ENCODE measurements around the gene DPY19L2.
"Not testable (repeated sequence)": the region's sequence is repeated elsewhere in the genome, so short reads cannot be mapped to it uniquely, and the experiment has no call there.

The DPY19L2 gene
- total RNA-seq = 6.2 to 22.4 reads per million in 2 donors

- peak; percentile 41 for DNase-seq
These were observed at the start of gene DPY19L2 for GRCh38 chr12:63668028-63668799. TSS of gene DPY19L2 (minus strand) at chr12:63668493. CDS start at chr12:63668393, 100 bp downstream.

DNA sequence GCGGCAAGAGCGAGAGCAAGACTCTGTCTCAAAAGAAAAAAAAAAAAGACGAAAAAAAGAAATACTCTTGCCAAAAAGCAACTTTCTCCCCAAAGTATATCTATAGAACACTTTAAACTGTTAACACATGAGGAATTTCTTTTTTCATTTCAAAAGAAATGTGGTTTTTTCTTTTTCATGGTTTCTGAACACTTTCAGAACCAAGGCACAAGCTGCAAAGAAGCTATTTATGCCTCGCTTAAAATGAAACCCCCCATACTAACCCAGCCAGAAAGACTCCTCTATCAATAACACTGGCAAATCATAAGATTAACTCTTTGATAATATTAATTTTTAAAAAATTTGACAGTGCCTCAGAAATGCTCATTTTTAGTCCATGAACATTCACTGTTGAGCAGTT lies 48.6 kb upstream of the DPY19L2 start:
- not testable (repeated sequence) for DNase-seq

- DNase-seq = not testable (repeated sequence)
These were observed 46.9 kb upstream of the DPY19L2 start for GRCh38 chr12:63715107-63715625.

DNA sequence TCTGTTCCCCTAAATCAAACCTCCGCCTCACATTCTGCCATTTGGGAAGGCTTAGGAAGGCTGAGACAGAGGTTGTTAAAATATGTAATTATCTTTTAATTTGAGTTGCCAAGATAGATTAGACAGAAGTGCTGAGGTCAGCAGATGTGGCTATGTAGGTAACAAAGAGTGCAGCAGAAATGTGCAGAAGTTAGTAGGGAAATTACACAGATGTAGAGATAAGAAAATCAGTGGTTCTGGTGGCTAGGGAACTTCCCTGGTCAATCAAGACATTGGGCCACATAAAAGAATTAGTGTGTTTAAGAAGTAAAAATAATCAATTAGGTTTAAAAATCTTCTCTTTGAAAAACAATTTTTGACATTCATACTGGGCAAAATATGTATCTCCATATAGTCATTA lies 46.1 kb upstream of the DPY19L2 start:
- not testable (repeated sequence) for DNase-seq

GRCh38 chr12:63713681-63714075 lies 45.4 kb upstream of the DPY19L2 start:
- not testable (repeated sequence) for DNase-seq

DNA sequence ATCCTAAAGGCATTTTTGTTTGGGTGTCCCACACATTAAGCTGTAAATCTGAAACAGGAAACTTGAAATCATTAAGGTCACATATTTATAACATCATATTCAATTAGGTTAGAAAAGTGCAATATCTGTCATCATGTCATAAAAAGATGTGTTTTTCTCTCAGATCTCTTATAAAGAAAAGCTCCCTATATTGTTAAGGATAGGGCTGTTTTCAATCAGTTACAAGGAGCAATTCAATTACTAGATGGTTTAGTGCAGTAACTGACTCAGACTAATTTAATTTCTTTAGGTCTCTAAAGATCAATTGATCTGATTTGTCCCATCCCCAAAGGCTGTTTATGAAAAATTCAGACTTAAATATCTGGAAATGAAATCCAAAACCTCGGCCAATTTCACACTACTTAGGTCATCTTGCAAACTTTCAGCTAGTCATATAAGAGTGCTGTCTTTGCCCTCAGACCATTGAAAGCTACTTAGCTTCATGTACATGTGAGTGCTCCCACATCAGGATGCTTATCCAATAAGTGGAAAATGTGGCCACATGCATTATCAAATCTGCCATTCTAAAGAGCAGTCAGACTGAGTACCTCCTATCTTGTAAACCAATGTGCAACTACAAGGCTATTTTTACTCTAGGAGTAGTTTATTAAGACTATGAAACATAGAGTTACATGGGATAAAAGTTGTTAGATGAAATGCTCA lies 44.8 kb upstream of the DPY19L2 start:
- not testable (repeated sequence) for DNase-seq

DNA sequence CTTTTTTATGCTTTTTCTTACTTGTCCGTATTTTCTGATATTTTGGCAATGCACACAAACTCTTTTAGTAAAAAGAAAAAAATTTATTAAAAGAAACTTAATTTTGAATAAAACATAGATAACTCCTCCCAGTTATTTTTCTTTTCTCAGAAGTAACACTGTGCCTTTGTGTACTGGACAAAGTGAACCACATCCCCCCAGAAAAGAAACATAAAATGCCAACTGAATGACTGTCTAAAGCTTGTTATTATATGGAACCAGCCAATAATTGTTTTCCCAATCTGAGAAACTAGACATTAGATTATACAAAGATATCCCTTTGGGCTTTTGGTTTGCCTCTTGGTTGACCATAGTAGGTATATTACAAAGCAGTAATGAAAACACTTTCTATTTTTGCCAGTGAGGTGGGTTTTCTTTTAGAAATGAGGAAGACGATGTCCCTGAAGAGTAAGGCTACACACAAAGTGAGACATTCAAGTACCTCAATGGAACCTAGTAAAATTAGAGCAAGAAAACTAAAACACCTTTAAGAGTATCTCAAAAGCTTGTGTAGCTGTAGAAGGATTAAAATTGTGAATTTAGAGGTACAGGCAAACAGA lies 44.2 kb upstream of the DPY19L2 start:
- not testable (repeated sequence) for DNase-seq

GRCh38 chr12:63711339-63711738 lies 43.0 kb upstream of the DPY19L2 start:
- not testable (repeated sequence) for DNase-seq

DNA sequence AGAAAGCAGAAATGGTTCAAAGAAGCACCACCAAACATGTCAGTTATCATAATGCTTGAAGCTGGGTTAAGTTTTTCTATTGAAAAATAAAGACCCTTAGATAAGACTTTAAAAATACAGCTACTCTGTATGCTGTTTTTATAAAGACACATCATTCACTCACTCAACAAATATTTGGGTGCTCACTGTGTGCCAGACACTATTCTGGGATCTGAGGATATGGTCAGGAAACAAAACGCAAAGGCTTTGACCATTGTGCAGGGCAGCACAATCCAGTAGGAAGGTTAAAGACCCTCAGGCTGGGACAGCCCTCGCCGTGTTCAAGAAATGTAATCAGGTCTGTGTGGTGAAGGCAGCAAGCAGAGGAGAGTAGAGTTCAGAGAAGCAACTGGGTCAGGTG lies 38.0 kb upstream of the DPY19L2 start:
- no peak for DNase-seq

GRCh38 chr12:63699678-63700382 lies 31.5 kb upstream of the DPY19L2 start:
- not testable (repeated sequence) for DNase-seq

GRCh38 chr12:63699011-63699410 lies 30.7 kb upstream of the DPY19L2 start:
- DNase-seq = not testable (repeated sequence)

DNA sequence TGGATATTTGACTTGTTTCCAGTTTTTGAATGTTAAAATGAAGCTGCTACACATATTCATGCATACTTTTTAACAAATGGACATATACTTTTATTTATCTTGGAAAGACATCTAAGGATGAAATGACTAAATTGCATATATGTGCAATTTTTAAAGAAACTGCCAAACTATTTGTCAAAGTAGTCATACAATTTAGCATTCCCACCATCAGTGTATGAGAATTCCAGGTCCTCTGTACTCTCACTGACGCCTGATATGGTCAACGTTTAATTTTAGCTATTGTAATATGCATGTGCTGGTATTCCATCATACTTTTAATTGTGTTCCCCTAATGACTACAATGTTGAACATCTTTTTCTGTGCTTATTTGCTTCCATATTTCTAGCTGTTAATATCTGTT lies 22.5 kb upstream of the DPY19L2 start:
- DNase-seq = not testable (repeated sequence)

- DNase-seq = not testable (repeated sequence)
These were observed 20.8 kb upstream of the DPY19L2 start for GRCh38 chr12:63689141-63689540.

GRCh38 chr12:63686623-63687022 lies 18.3 kb upstream of the DPY19L2 start:
- not testable (repeated sequence) for DNase-seq

- not testable (repeated sequence) for DNase-seq
These were observed 17.5 kb upstream of the DPY19L2 start for GRCh38 chr12:63685789-63686188.

GRCh38 chr12:63682617-63683016 lies 14.3 kb upstream of the DPY19L2 start:
- not testable (repeated sequence) for DNase-seq

GRCh38 chr12:63680758-63681157 lies 12.5 kb upstream of the DPY19L2 start:
- not testable (repeated sequence) for DNase-seq

DNA sequence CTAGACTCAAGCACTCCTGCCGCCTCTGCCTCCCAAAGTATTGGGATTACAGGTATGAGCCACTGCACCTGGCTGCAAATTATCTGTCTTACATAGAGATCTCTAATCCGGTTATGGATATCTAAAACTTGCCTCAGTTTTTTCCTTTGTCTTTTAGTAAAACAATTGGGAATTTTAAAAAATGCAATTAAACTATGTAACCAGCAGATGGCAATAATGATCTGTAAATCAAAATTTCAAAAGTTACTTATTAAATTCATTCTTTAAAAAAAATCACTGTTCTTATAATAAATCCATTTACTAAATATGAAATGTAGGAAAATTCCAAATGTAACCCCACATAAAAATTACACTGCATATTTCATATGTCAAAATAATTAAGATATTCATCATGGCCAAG lies 4.3 kb upstream of the DPY19L2 start:
- not testable (repeated sequence) for DNase-seq

GRCh38 chr12:63669936-63670335 lies 1.6 kb upstream of the DPY19L2 start:
- DNase-seq = not testable (repeated sequence)

DNA sequence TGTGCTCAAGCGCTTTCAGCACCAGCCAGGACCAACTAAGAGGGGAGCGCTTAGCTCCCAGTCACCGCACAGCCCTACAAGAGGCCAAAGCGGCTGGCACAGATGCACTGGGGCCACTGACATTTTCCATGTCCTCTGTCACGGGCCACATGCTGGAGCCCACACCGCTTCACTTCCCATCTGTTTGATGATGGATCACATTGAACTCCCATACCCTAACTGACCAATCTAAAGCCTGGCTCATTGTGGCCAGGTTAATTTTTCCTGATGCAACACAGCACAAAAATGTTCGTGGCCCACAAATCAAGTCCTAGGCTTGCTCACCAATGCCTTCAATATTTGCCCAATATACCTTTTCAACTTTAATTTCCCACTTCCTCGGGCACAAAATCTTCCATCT lies 1.1 kb upstream of the DPY19L2 start:
- not testable (repeated sequence) for DNase-seq

DNA sequence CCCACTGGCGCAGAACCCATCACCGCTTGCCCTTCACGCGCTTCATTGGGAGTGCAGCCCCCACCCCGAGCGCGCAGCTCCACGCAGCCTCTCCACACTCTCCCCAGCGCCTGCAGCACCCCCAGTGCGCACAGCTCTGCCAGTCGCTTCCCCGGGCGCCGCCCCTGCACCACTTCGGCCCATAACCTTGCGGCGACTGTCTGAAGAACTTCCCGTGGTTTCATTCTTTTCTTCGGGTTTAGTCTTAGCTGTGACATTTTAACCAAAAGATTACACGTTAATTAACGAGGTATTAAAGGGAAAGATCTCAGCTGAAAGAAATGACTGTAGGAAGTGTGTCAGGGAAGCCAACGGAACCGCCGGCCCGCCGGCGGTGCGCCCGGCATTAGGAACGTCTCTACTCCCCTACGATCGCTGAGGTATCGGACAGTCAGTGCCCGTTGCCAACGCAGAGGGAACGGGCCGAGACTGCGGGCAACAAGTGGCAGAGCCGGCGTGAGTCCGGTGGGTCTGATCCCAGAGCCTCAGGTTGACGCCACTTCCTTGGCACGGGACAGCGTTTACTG lies 590 bp upstream of the DPY19L2 start:
- not testable (repeated sequence) for DNase-seq

DNA sequence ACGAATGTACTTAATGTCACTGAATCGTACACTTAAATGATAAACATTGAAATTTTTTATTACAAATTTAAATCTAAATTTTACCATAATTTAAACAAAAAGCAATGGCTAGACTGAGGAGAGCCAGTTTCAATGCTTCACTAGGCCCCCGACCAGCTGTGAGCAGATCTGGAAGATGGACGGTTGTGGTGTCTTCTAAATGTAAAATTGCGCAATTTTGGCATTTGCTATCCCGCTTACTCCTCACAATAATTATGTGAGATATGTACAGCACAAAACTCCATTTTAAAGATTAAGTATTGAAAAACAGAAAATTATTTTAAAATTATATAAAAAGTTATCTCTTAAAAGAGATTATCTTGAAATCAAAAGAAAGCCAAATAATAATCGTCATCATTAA lies 5.3 kb downstream of the DPY19L2 start:
- DNase-seq = not testable (repeated sequence)
